HEK293 (cell line): ENCODE measurements around the gene HSD17B8.

Experiments
- GLIS2 ChIP-seq: fragments of 450-650 bp; formaldehyde crosslinking; IDR thresholded peaks from 2 replicates; pipeline ENCODE4 v1.5.1; 2016; ENCODE audit warnings: missing biosample characterization, missing genetic modification characterization
- KLF1 ChIP-seq: fragments of 450-650 bp; formaldehyde crosslinking; IDR thresholded peaks from 2 replicates; pipeline ENCODE4 v1.5.1; 2016; ENCODE audit warnings: missing biosample characterization, missing genetic modification characterization
- KLF10 ChIP-seq: fragments of 450-650 bp; IDR thresholded peaks from 2 replicates; pipeline ENCODE4 v1.5.1; 2018; ENCODE audit warnings: missing biosample characterization, mild to moderate bottlenecking, missing genetic modification characterization
- KLF17 ChIP-seq: fragments of 450-650 bp; formaldehyde crosslinking; IDR thresholded peaks from 2 replicates; pipeline ENCODE4 v1.5.1; 2016; ENCODE audit warnings: missing biosample characterization, missing genetic modification characterization
- KLF9 ChIP-seq: fragments of 450-650 bp; formaldehyde crosslinking; IDR thresholded peaks from 2 replicates; pipeline ENCODE4 v1.5.1; 2016; ENCODE audit warnings: missing biosample characterization, missing genetic modification characterization, low read depth
- SETDB1 ChIP-seq: IDR thresholded peaks from one replicate; pipeline ENCODE4 v1.6.1; 2017; ENCODE audit warnings: mild to moderate bottlenecking, low read length, moderate library complexity, mixed read lengths; ENCODE audit not compliant: insufficient read length
- SP2 ChIP-seq: fragments of 450-650 bp; formaldehyde crosslinking; IDR thresholded peaks from 2 replicates; pipeline ENCODE4 v1.5.1; 2016; ENCODE audit warnings: missing biosample characterization, missing genetic modification characterization
- TRIM28 ChIP-seq: IDR thresholded peaks from 2 replicates; pipeline ENCODE4 v1.6.1; 2011; ENCODE audit warnings: low read length, control low read depth, borderline replicate concordance
- TSHZ1 ChIP-seq: fragments of 450-650 bp; formaldehyde crosslinking; IDR thresholded peaks from 2 replicates; pipeline ENCODE4 v1.5.1; 2016; ENCODE audit warnings: missing biosample characterization, missing genetic modification characterization, borderline replicate concordance
- ZBTB20 ChIP-seq: fragments of 450-650 bp; formaldehyde crosslinking; IDR thresholded peaks from 2 replicates; pipeline ENCODE4 v1.5.1; 2016; ENCODE audit warnings: missing biosample characterization, missing genetic modification characterization
- ZBTB26 ChIP-seq: fragments of 450-650 bp; formaldehyde crosslinking; optimal IDR thresholded peaks from 2 replicates; pipeline ENCODE3; 2016; ENCODE audit warnings: missing biosample characterization, mild to moderate bottlenecking, missing genetic modification characterization
- ZBTB48 ChIP-seq: fragments of 450-650 bp; formaldehyde crosslinking; IDR thresholded peaks from 2 replicates; pipeline ENCODE4 v1.5.1; 2016; ENCODE audit warnings: missing biosample characterization, missing genetic modification characterization
- ZBTB6 ChIP-seq: fragments of 450-650 bp; formaldehyde crosslinking; IDR thresholded peaks from 2 replicates; pipeline ENCODE4 v1.5.1; 2017; ENCODE audit warnings: missing biosample characterization, missing genetic modification characterization
- ZBTB7A ChIP-seq: fragments of 450-650 bp; formaldehyde crosslinking; IDR thresholded peaks from 2 replicates; pipeline ENCODE4 v1.5.1; 2016; ENCODE audit warnings: low read depth, missing biosample characterization, missing genetic modification characterization
- ZBTB8A ChIP-seq: fragments of 450-650 bp; formaldehyde crosslinking; IDR thresholded peaks from 2 replicates; pipeline ENCODE4 v1.5.1; 2016; ENCODE audit warnings: missing biosample characterization, missing genetic modification characterization
- ZFP3 ChIP-seq: fragments of 450-650 bp; formaldehyde crosslinking; IDR thresholded peaks from 2 replicates; pipeline ENCODE4 v1.5.1; 2016; ENCODE audit warnings: low read depth, missing biosample characterization, missing genetic modification characterization
- ZIC2 ChIP-seq: fragments of 450-650 bp; formaldehyde crosslinking; IDR thresholded peaks from 2 replicates; pipeline ENCODE4 v1.5.1; 2016; ENCODE audit warnings: missing biosample characterization, missing genetic modification characterization
- ZNF112 ChIP-seq: fragments of 450-650 bp; formaldehyde crosslinking; IDR thresholded peaks from 2 replicates; pipeline ENCODE4 v1.5.0; 2017; ENCODE audit warnings: missing biosample characterization, missing genetic modification characterization
- ZNF133 ChIP-seq: fragments of 450-650 bp; formaldehyde crosslinking; IDR thresholded peaks from 2 replicates; pipeline ENCODE4 v1.5.1; 2016; ENCODE audit warnings: missing biosample characterization, missing genetic modification characterization
- ZNF16 ChIP-seq: fragments of 450-650 bp; formaldehyde crosslinking; IDR thresholded peaks from 2 replicates; pipeline ENCODE4 v1.5.1; 2016; ENCODE audit warnings: low read depth, missing biosample characterization, missing genetic modification characterization
- ZNF174 ChIP-seq: fragments of 450-650 bp; formaldehyde crosslinking; IDR thresholded peaks from 2 replicates; pipeline ENCODE4 v1.5.0; 2017; ENCODE audit warnings: missing biosample characterization, mild to moderate bottlenecking, missing genetic modification characterization
- ZNF23 ChIP-seq: fragments of 450-650 bp; formaldehyde crosslinking; IDR thresholded peaks from 2 replicates; pipeline ENCODE4 v1.5.1; 2016; ENCODE audit warnings: missing biosample characterization, missing genetic modification characterization, borderline replicate concordance
- ZNF266 ChIP-seq: fragments of 450-650 bp; formaldehyde crosslinking; IDR thresholded peaks from 2 replicates; pipeline ENCODE4 v1.5.1; 2016; ENCODE audit warnings: missing biosample characterization, missing genetic modification characterization, low read depth
- ZNF394 ChIP-seq: fragments of 450-650 bp; formaldehyde crosslinking; IDR thresholded peaks from 2 replicates; pipeline ENCODE4 v1.5.1; 2016; ENCODE audit warnings: missing biosample characterization, missing genetic modification characterization, mild to moderate bottlenecking, moderate library complexity, borderline replicate concordance
- ZNF404 ChIP-seq: fragments of 450-650 bp; formaldehyde crosslinking; IDR thresholded peaks from 2 replicates; pipeline ENCODE4 v1.5.1; 2017; ENCODE audit warnings: missing biosample characterization, missing genetic modification characterization
- ZNF48 ChIP-seq: fragments of 450-650 bp; formaldehyde crosslinking; IDR thresholded peaks from 2 replicates; pipeline ENCODE4 v1.5.1; 2016; ENCODE audit warnings: missing biosample characterization, missing genetic modification characterization
- ZNF501 ChIP-seq: fragments of 450-650 bp; formaldehyde crosslinking; IDR thresholded peaks from 2 replicates; pipeline ENCODE4 v1.5.1; 2016; ENCODE audit warnings: missing biosample characterization, missing genetic modification characterization
- ZNF530 ChIP-seq: fragments of 450-650 bp; formaldehyde crosslinking; IDR thresholded peaks from 2 replicates; pipeline ENCODE4 v1.5.1; 2016; ENCODE audit warnings: low read depth, missing biosample characterization, missing genetic modification characterization
- ZNF585B ChIP-seq: fragments of 450-650 bp; formaldehyde crosslinking; IDR thresholded peaks from 2 replicates; pipeline ENCODE4 v1.5.1; 2016; ENCODE audit warnings: missing biosample characterization, missing genetic modification characterization
- ZNF600 ChIP-seq: fragments of 450-650 bp; formaldehyde crosslinking; IDR thresholded peaks from 2 replicates; pipeline ENCODE4 v1.5.1; 2016; ENCODE audit warnings: missing biosample characterization, missing genetic modification characterization
- ZNF629 ChIP-seq: fragments of 450-650 bp; formaldehyde crosslinking; IDR thresholded peaks from 2 replicates; pipeline ENCODE4 v1.5.1; 2017; ENCODE audit warnings: missing biosample characterization, missing genetic modification characterization
- ZNF660 ChIP-seq: fragments of 450-650 bp; IDR thresholded peaks from 2 replicates; pipeline ENCODE4 v1.5.1; 2018; ENCODE audit warnings: missing biosample characterization, mild to moderate bottlenecking, missing genetic modification characterization
- ZNF776 ChIP-seq: fragments of 450-650 bp; formaldehyde crosslinking; IDR thresholded peaks from 2 replicates; pipeline ENCODE4 v1.5.0; 2017; ENCODE audit warnings: missing biosample characterization, missing genetic modification characterization, borderline replicate concordance
- ZNF791 ChIP-seq: fragments of 450-650 bp; formaldehyde crosslinking; IDR thresholded peaks from 2 replicates; pipeline ENCODE4 v1.5.1; 2016; ENCODE audit warnings: missing biosample characterization, missing genetic modification characterization

HSD17B8 gene

GRCh38 chr6:33204415-33205190 lies at the start of gene HSD17B8 (continued):
- TF ChIP-seq ZNF530 (tag by site-specific recombination) = no peak
- TF ChIP-seq TSHZ1 (tag by site-specific recombination) = no peak
- TF ChIP-seq ZNF404 = no peak
- no peak; the same call in 1 of the 2 replicates for TF ChIP-seq ZNF394 (tag by site-specific recombination)
- TF ChIP-seq ZNF23 (tag by site-specific recombination) = no peak
- no peak for TF ChIP-seq ZNF112 (tag by site-specific recombination)
- TF ChIP-seq ZNF776 = no peak
- TF ChIP-seq ZBTB20 (tag by site-specific recombination) = peak; percentile 96
- TF ChIP-seq ZNF133 (tag by site-specific recombination) = no peak
- TF ChIP-seq ZBTB26 (tag by site-specific recombination) = peak; percentile 29
- TF ChIP-seq ZNF48 (tag by site-specific recombination) = no peak
- TF ChIP-seq ZNF660 (tag by site-specific recombination) = 0 out of 2 replicates have a peak, but pooled peaks have one; percentile 9
- TF ChIP-seq GLIS2 (tag by site-specific recombination) = peak; percentile 97
- TF ChIP-seq KLF10 (tag by site-specific recombination) = peak; percentile 64
- peak; percentile 98 for TF ChIP-seq KLF9 (tag by site-specific recombination)
- TF ChIP-seq ZNF585B = no peak
- TF ChIP-seq ZBTB7A (tag by site-specific recombination) = no peak
- no peak for TF ChIP-seq SETDB1
- TF ChIP-seq TRIM28 = no peak
- peak; percentile 60 for TF ChIP-seq KLF17 (tag by site-specific recombination)
- 0 out of 2 replicates have a peak, but pooled peaks have one; percentile 26 for TF ChIP-seq ZBTB48 (tag by site-specific recombination)
- TF ChIP-seq ZNF791 (tag by site-specific recombination) = no peak
- no peak for TF ChIP-seq ZNF174
- TF ChIP-seq ZIC2 (tag by site-specific recombination) = peak; percentile 50
- peak; percentile 92 for TF ChIP-seq SP2 (tag by site-specific recombination)
- TF ChIP-seq ZBTB6 = no peak
- peak; percentile 23; the same call in 1 of the 2 replicates for TF ChIP-seq ZNF629
- TF ChIP-seq ZNF266 (tag by site-specific recombination) = no peak
- peak; percentile 29; the same call in 1 of the 2 replicates for TF ChIP-seq ZBTB8A
- peak; percentile 52; the same call in 1 of the 2 replicates for TF ChIP-seq ZNF501 (tag by site-specific recombination)
- TF ChIP-seq ZNF16 (tag by site-specific recombination) = no peak
- TF ChIP-seq ZNF600 = peak; percentile 100
- no peak for TF ChIP-seq ZFP3 (tag by site-specific recombination)
- TF ChIP-seq KLF1 (tag by site-specific recombination) = peak; percentile 30; the same call in 1 of the 2 replicates
